Osteoblast (primary cell): ENCODE measurements around the gene HOXC10. TPM values are rescaled to one million over a fixed set of nuclear protein-coding genes. Genes with fewer than 3 reads are reported as not detected.

Experiments used
- DNase-seq: peaks from one replicate; pipeline ENCODE4 v3.0.0; 2011; ENCODE audit warnings: low spot score, mixed read lengths; ENCODE audit not compliant: insufficient read length; ENCODE audit errors: missing footprints
- H2AFZ ChIP-seq: 2 replicates; pipeline ENCODE4 v1.6.0; 2011; ENCODE audit warnings: mild to moderate bottlenecking, low read length
- H3K27ac ChIP-seq: 2 replicates; pipeline ENCODE4 v1.5.1; 2011; ENCODE audit warnings: mild to moderate bottlenecking, low read depth, low read length, moderate library complexity
- H3K27me3 ChIP-seq: 2 replicates; pipeline ENCODE4 v1.6.0; 2012; ENCODE audit warnings: mild to moderate bottlenecking, control low read depth, inconsistent platforms, low read length, moderate library complexity; ENCODE audit not compliant: insufficient read depth
- H3K36me3 ChIP-seq: 2 replicates; pipeline ENCODE4 v1.5.1; 2011; ENCODE audit warnings: mild to moderate bottlenecking, low read length, control low read depth, moderate library complexity; ENCODE audit not compliant: insufficient read depth
- H3K4me1 ChIP-seq: 2 replicates; pipeline ENCODE4 v1.5.1; 2011; ENCODE audit warnings: mild to moderate bottlenecking, low read length, control low read depth, moderate library complexity; ENCODE audit not compliant: insufficient read depth
- H3K4me2 ChIP-seq: 2 replicates; pipeline ENCODE4 v1.6.0; 2011; ENCODE audit warnings: mild to moderate bottlenecking, low read length; ENCODE audit not compliant: insufficient read depth
- H3K4me3 ChIP-seq: fragments of 200-600 bp; sonication (generic); 3 replicates; pipeline ENCODE4 v1.5.1; 2012; ENCODE audit warnings: mild to moderate bottlenecking, low read length, inconsistent platforms; ENCODE audit not compliant: insufficient read depth
- H3K79me2 ChIP-seq: 2 replicates; pipeline ENCODE4 v1.6.0; 2012; ENCODE audit warnings: mild to moderate bottlenecking, low read length, control low read depth, inconsistent platforms; ENCODE audit not compliant: insufficient read depth
- H3K9me3 ChIP-seq: 2 replicates; pipeline ENCODE4 v1.5.1; 2011; ENCODE audit warnings: low read depth, low read length, control low read depth
- H4K20me1 ChIP-seq: 2 replicates; pipeline ENCODE4 v1.6.0; 2012; ENCODE audit warnings: mild to moderate bottlenecking, low read length, control low read depth; ENCODE audit not compliant: insufficient read depth
- total RNA-seq: library from RNA; depleted of rRNA; stranded (reverse); fragments of >200 nt; gene quantifications from 2 replicates; pipeline ENCODE4 v1.2.3, GENCODE V29; 2012
- TF ChIP-seq, protein P1 (sequence below): IDR thresholded peaks from 2 replicates; pipeline ENCODE4 v1.5.1; 2011; ENCODE audit warnings: mild to moderate bottlenecking, low read depth, low read length, moderate library complexity; ENCODE audit errors: extremely low read depth

HOXC10 gene
- total RNA-seq, 1 donor, result 11.2 TPM

GRCh38 chr12:53981634-53982565 lies 3.0 kb upstream of the HOXC10 start:
- no peak overlapping the region for H2AFZ ChIP-seq
- no peaks in the 10 kb centered on the region for H3K27me3 ChIP-seq
- H3K4me3 ChIP-seq, result no peak overlapping the region

DNA sequence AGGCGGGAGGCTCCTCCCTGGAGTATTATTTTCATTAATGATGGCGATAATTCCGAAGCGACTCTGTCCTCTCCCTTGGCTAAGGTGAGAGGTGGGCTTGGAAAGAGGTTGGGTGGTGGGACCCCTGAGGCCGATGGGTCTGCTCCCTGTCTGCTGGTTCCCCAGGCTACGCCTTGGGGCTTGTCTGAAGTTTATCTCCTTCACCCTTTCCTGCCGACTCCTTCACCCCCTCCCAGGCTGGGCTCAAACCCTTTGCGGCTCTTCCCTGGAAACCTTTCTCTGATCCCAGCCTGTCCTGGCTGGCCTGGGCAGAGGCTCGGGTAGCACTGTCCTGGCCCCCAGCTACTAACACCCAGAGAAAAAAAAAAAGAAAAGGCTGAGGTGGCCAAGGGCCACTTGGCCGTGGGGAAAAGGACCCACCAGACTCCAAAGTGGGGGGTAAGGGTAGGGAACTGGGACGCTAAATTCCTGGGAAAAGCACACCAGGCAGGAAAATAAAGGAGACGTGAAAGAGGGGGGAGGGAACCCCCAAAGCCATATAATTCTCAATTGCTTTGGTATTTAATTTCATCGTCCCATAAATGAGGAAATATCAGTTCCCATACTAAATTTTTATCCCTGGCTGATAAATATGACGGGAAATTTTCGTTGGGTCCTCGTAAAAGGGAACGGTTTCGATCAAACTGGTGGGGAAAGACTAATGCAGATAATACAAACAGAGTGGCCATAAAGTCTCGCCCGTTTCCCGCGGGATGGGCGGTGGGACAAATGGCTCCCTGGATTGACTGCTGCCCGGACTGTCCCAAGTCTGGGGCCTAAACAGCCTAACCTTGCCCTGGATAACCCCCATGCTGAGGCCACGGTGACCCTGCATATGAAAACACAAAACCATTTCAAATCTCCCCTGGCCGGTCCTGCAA lies 2.0 kb upstream of the HOXC10 start:
- no peak overlapping the region for H3K4me2 ChIP-seq
- no peak for DNase-seq
- TF ChIP-seq, protein P1, sequence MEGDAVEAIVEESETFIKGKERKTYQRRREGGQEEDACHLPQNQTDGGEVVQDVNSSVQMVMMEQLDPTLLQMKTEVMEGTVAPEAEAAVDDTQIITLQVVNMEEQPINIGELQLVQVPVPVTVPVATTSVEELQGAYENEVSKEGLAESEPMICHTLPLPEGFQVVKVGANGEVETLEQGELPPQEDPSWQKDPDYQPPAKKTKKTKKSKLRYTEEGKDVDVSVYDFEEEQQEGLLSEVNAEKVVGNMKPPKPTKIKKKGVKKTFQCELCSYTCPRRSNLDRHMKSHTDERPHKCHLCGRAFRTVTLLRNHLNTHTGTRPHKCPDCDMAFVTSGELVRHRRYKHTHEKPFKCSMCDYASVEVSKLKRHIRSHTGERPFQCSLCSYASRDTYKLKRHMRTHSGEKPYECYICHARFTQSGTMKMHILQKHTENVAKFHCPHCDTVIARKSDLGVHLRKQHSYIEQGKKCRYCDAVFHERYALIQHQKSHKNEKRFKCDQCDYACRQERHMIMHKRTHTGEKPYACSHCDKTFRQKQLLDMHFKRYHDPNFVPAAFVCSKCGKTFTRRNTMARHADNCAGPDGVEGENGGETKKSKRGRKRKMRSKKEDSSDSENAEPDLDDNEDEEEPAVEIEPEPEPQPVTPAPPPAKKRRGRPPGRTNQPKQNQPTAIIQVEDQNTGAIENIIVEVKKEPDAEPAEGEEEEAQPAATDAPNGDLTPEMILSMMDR, result no peak

More at GRCh38 chr12:53981634-53982565, 3.0 kb upstream of the HOXC10 start:
- Histone ChIP-seq H3K79me2 (peaks cover 20% of the 10 kb centered on the region), H3K27ac (no peak overlapping the region), H4K20me1 (no peaks in the 10 kb centered on the region), H3K9me3 (no peaks in the 10 kb centered on the region), H3K4me2 (no peak overlapping the region), H3K36me3 (no peaks in the 10 kb centered on the region), H3K4me1 (peaks cover 8% of the 10 kb centered on the region)
- TF ChIP-seq, protein P1, result no peak
- DNase-seq, result no peak

DNA sequence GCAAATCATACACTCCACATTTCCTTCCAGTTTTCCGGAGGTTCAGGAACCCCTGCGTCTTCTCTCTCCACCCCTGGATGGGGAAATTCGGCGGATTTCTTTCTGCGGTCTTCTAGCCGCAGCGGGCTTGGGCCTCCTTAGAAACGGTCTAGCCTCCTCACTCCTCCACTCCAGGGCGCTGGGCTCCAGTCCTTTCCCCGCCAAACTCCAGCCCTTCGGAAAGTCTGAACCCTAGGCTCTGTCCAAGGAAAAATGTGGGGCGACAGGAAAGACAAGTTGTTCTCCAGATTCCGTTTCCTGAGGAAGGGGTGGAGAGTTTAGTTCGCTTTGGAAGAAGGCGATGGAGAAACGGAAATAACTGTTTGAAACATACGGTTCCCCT lies 1.4 kb upstream of the HOXC10 start:
- TF ChIP-seq, protein P1, result no peak
- Histone ChIP-seq H3K4me2 (no peak overlapping the region), H3K4me3 (no peak overlapping the region), H3K27ac (no peak overlapping the region), H3K36me3 (no peaks in the 10 kb centered on the region), H3K9me3 (no peaks in the 10 kb centered on the region), H3K79me2 (peaks cover 36% of the 10 kb centered on the region), H4K20me1 (no peaks in the 10 kb centered on the region), H3K27me3 (no peaks in the 10 kb centered on the region), H3K4me1 (peaks cover 24% of the 10 kb centered on the region), H2AFZ (no peak overlapping the region)
- no peak for DNase-seq

More for the DNA sequence above, 2.0 kb upstream of the HOXC10 start:
- H3K4me3 ChIP-seq, result no peak overlapping the region
- H3K36me3 ChIP-seq, result no peaks in the 10 kb centered on the region
- H3K4me1 ChIP-seq, result peaks cover 18% of the 10 kb centered on the region
- no peak overlapping the region for H2AFZ ChIP-seq
- H3K79me2 ChIP-seq, result peaks cover 30% of the 10 kb centered on the region
- H3K9me3 ChIP-seq, result no peaks in the 10 kb centered on the region
- no peak overlapping the region for H3K27ac ChIP-seq
- no peaks in the 10 kb centered on the region for H4K20me1 ChIP-seq
- H3K27me3 ChIP-seq, result no peaks in the 10 kb centered on the region
